Measurements from ENCODE around the gene RGS3. TPM values are rescaled to one million over a fixed set of nuclear protein-coding genes. Genes with fewer than 3 reads are reported as not detected.

RGS3 gene
- total RNA-seq, 2 experiments from 2014 or later, result 22.8 to 32.9 TPM

- Histone ChIP-seq H3K4me2 (ENCODE audit: low read length) (no peak overlapping the region), H3K9me3 (ENCODE audit: low read length) (no peaks in the 10 kb centered on the region), H3K4me3 (ENCODE audit: low read depth, low read length, poor library complexity, severe bottlenecking) (no peak overlapping the region), H4K20me1 (ENCODE audit: insufficient read depth, low read length) (no peaks in the 10 kb centered on the region), H3K36me3 (ENCODE audit: insufficient read depth, low read length) (no peaks in the 10 kb centered on the region), H2AFZ (ENCODE audit: low read length) (no peak overlapping the region), H3K79me2 (ENCODE audit: insufficient read depth, low read depth, low read length) (no peaks in the 10 kb centered on the region), H3K9me2 (ENCODE audit: insufficient read depth, low read length) (no peaks in the 10 kb centered on the region), H3K27ac (ENCODE audit: low read depth, low read length, poor library complexity, severe bottlenecking) (no peak overlapping the region), H3K4me1 (ENCODE audit: insufficient read depth, low read length, poor library complexity, severe bottlenecking) (no peaks in the 10 kb centered on the region)
- intact Hi-C loops (cut with micrococcal nuclease; ENCODE audit: unreplicated experiment), result no loop called here
- no peak for DNase-seq (ENCODE audit: low spot score)
- CTCF ChIA-PET (ENCODE audit: unreplicated experiment), result no interaction called here
- POLR2A ChIA-PET, result interaction anchor here (0.7 to 1.7 kb wide), 2 partner anchors 9 to 895 kb away, joined by 3 to 6 read pairs; no protein-coding TSS in a partner anchor
- no TSS peak for BruUV-seq (replicated peaks)
- TF ChIP-seq EZH2phosphoT487 (IDR thresholded peaks at IDR 0.05; ENCODE audit: borderline replicate concordance, low read depth, low read length), result no peak
- TF ChIP-seq, protein P1, sequence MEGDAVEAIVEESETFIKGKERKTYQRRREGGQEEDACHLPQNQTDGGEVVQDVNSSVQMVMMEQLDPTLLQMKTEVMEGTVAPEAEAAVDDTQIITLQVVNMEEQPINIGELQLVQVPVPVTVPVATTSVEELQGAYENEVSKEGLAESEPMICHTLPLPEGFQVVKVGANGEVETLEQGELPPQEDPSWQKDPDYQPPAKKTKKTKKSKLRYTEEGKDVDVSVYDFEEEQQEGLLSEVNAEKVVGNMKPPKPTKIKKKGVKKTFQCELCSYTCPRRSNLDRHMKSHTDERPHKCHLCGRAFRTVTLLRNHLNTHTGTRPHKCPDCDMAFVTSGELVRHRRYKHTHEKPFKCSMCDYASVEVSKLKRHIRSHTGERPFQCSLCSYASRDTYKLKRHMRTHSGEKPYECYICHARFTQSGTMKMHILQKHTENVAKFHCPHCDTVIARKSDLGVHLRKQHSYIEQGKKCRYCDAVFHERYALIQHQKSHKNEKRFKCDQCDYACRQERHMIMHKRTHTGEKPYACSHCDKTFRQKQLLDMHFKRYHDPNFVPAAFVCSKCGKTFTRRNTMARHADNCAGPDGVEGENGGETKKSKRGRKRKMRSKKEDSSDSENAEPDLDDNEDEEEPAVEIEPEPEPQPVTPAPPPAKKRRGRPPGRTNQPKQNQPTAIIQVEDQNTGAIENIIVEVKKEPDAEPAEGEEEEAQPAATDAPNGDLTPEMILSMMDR (conservative IDR thresholded peaks at IDR 0.05; ENCODE audit: low read length), result no peak
Measured at GRCh38 chr9:113611461-113612215, 148.1 kb downstream of the RGS3 start.

GRCh38 chr9:113612216-113612747 is 148.8 kb downstream of the RGS3 start:
- DNase-seq (ENCODE audit: low spot score), result no peak
- CTCF ChIA-PET (ENCODE audit: unreplicated experiment), result no interaction called here
- POLR2A ChIA-PET, result interaction anchor here (1.7 kb wide), 1 partner anchor 9 kb away, joined by 6 read pairs; no protein-coding TSS in a partner anchor
- no peaks in the 10 kb centered on the region for H3K9me3 ChIP-seq (ENCODE audit: low read length)
- H4K20me1 ChIP-seq (ENCODE audit: insufficient read depth, low read length), result no peaks in the 10 kb centered on the region
- H3K79me2 ChIP-seq (ENCODE audit: insufficient read depth, low read depth, low read length), result no peaks in the 10 kb centered on the region
- no peak overlapping the region for H2AFZ ChIP-seq (ENCODE audit: low read length)
- intact Hi-C loops (cut with micrococcal nuclease; ENCODE audit: unreplicated experiment), result no loop called here
- H3K4me2 ChIP-seq (ENCODE audit: low read length), result no peak overlapping the region
- H3K4me1 ChIP-seq (ENCODE audit: insufficient read depth, low read length, poor library complexity, severe bottlenecking), result no peaks in the 10 kb centered on the region
- BruUV-seq (replicated peaks), result no TSS peak
- TF ChIP-seq, protein P1 (conservative IDR thresholded peaks at IDR 0.05; ENCODE audit: low read length), result no peak
- no peak for TF ChIP-seq EZH2phosphoT487 (IDR thresholded peaks at IDR 0.05; ENCODE audit: borderline replicate concordance, low read depth, low read length)
- no peak overlapping the region for H3K4me3 ChIP-seq (ENCODE audit: low read depth, low read length, poor library complexity, severe bottlenecking)
- H3K9me2 ChIP-seq (ENCODE audit: insufficient read depth, low read length), result no peaks in the 10 kb centered on the region
- no peak overlapping the region for H3K27ac ChIP-seq (ENCODE audit: low read depth, low read length, poor library complexity, severe bottlenecking)
- no peaks in the 10 kb centered on the region for H3K36me3 ChIP-seq (ENCODE audit: insufficient read depth, low read length)

DNA sequence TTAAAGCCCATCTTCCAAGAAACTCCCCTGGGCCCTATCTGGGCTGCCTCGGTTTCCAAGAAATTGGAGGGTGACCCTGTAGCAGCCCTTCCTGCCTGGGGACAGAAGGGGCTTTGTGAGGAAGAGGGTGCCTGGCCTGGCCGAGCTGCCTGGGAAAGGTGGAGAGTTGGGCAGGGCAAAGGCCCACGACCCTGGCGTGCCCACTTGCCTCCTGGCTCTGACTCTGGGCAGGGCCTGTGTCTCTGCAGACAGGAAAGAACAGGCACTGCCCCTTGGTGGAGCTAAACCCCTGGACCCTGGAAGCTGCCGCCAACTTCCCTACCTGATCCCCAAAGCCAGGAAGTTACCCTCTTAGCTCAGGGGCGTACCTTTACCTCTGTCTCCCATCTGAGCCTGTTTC is 149.3 kb downstream of the RGS3 start:
- Histone ChIP-seq H3K9me2 (ENCODE audit: insufficient read depth, low read length) (no peaks in the 10 kb centered on the region), H3K36me3 (ENCODE audit: insufficient read depth, low read length) (no peaks in the 10 kb centered on the region), H3K4me2 (ENCODE audit: low read length) (no peak overlapping the region), H3K4me1 (ENCODE audit: insufficient read depth, low read length, poor library complexity, severe bottlenecking) (no peaks in the 10 kb centered on the region), H4K20me1 (ENCODE audit: insufficient read depth, low read length) (no peaks in the 10 kb centered on the region), H3K4me3 (ENCODE audit: low read depth, low read length, poor library complexity, severe bottlenecking) (no peak overlapping the region), H3K27ac (ENCODE audit: low read depth, low read length, poor library complexity, severe bottlenecking) (no peak overlapping the region), H3K79me2 (ENCODE audit: insufficient read depth, low read depth, low read length) (no peaks in the 10 kb centered on the region), H2AFZ (ENCODE audit: low read length) (no peak overlapping the region), H3K9me3 (ENCODE audit: low read length) (no peaks in the 10 kb centered on the region)
- CTCF ChIA-PET (ENCODE audit: unreplicated experiment), result no interaction called here
- POLR2A ChIA-PET, result interaction anchor here (1.7 kb wide), 1 partner anchor 10 kb away, joined by 6 read pairs; no protein-coding TSS in a partner anchor
- intact Hi-C loops (cut with micrococcal nuclease; ENCODE audit: unreplicated experiment), result no loop called here
- TF ChIP-seq EZH2phosphoT487 (IDR thresholded peaks at IDR 0.05; ENCODE audit: borderline replicate concordance, low read depth, low read length), result no peak
- TF ChIP-seq, protein P1 (conservative IDR thresholded peaks at IDR 0.05; ENCODE audit: low read length), result no peak
- BruUV-seq (replicated peaks), result no TSS peak
- no peak for DNase-seq (ENCODE audit: low spot score)
